Thyroid gland (tissue), 4 donors: Measurements from ENCODE around the gene NHSL1.

Source experiments
- POLR2A ChIP-seq, 2 donors: fragments of 450-650 bp; IDR thresholded peaks; one replicate each; pipeline ENCODE4 v1.6.1; 2017; ENCODE audit warnings: antibody characterized with exemption in 2 of 2, mild to moderate bottlenecking in 2 of 2, moderate library complexity in 1 of 2
- TF ChIP-seq, protein P1 (sequence below), 6 experiments: fragments of 200-600 bp in 3 of 6; fragments of 450-650 bp in 3 of 6; sonication (generic) in 3 of 6; IDR thresholded peaks; one replicate each; pipeline ENCODE4 v1.5.1; 2016 to 2019; ENCODE audit warnings: antibody characterized with exemption in 6 of 6, mild to moderate bottlenecking in 2 of 6, inconsistent platforms in 1 of 6, moderate library complexity in 1 of 6

DNA sequence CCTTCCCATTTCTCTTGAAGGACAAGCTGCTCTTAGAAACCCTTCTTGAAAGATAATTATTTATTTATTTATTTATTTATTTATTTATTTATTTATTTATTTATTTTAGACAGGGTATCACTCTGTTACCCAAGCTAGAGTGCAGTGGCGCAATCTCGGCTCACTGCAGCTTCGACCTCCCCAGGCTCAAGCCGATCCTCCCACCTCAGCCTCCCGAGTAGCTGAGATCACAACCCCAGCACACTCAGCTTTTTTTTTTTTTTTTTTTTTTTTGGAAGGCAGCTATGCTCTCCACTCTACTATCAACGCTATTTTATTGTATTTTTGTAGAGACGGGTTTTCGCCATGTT, 96.5 kb downstream of the NHSL1 start:
- TF ChIP-seq, protein P1, sequence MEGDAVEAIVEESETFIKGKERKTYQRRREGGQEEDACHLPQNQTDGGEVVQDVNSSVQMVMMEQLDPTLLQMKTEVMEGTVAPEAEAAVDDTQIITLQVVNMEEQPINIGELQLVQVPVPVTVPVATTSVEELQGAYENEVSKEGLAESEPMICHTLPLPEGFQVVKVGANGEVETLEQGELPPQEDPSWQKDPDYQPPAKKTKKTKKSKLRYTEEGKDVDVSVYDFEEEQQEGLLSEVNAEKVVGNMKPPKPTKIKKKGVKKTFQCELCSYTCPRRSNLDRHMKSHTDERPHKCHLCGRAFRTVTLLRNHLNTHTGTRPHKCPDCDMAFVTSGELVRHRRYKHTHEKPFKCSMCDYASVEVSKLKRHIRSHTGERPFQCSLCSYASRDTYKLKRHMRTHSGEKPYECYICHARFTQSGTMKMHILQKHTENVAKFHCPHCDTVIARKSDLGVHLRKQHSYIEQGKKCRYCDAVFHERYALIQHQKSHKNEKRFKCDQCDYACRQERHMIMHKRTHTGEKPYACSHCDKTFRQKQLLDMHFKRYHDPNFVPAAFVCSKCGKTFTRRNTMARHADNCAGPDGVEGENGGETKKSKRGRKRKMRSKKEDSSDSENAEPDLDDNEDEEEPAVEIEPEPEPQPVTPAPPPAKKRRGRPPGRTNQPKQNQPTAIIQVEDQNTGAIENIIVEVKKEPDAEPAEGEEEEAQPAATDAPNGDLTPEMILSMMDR (IDR thresholded peaks at IDR 0.05), result no peak
- TF ChIP-seq POLR2A (IDR thresholded peaks at IDR 0.05), result no peak
